22Rv1 (cell line): ENCODE data around the gene RASL10B.

Experiments
- ZFX ChIP-seq: fragments of 450-650 bp; IDR thresholded peaks from 2 replicates; pipeline ENCODE4 v1.6.1; 2017; ENCODE audit warnings: antibody characterized with exemption, borderline replicate concordance
- TF ChIP-seq, protein P1 (sequence below): fragments of 450-650 bp; IDR thresholded peaks from 2 replicates; pipeline ENCODE4 v1.5.1; 2017; ENCODE audit warnings: mild to moderate bottlenecking

- TF ChIP-seq, protein P1, sequence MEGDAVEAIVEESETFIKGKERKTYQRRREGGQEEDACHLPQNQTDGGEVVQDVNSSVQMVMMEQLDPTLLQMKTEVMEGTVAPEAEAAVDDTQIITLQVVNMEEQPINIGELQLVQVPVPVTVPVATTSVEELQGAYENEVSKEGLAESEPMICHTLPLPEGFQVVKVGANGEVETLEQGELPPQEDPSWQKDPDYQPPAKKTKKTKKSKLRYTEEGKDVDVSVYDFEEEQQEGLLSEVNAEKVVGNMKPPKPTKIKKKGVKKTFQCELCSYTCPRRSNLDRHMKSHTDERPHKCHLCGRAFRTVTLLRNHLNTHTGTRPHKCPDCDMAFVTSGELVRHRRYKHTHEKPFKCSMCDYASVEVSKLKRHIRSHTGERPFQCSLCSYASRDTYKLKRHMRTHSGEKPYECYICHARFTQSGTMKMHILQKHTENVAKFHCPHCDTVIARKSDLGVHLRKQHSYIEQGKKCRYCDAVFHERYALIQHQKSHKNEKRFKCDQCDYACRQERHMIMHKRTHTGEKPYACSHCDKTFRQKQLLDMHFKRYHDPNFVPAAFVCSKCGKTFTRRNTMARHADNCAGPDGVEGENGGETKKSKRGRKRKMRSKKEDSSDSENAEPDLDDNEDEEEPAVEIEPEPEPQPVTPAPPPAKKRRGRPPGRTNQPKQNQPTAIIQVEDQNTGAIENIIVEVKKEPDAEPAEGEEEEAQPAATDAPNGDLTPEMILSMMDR = no peak
- TF ChIP-seq ZFX = no peak
Observed at GRCh38 chr17:35710950-35711349, 20.5 kb upstream of the RASL10B start.
